SK-N-SH (cell line): ENCODE data around the gene PCNT. TPM values are rescaled to one million over a fixed set of nuclear protein-coding genes. Genes with fewer than 3 reads are reported as not detected.

Experiments
- CTCF ChIA-PET: fragments of 300-600, 350-600 bp; formaldehyde crosslinking; extraction: SDS; loops from one replicate; lab custom pipeline; 2021; lab: Yijun Ruan, JAX
- POLR2A ChIA-PET: fragments of 350-600 bp; sonication (Branson Sonifier 250); formaldehyde crosslinking; extraction: SDS; loops from one replicate; lab custom pipeline; 2020; ENCODE audit warnings: antibody characterized with exemption, inconsistent platforms; lab: Yijun Ruan, JAX
- DNase-seq: peaks from one replicate; pipeline ENCODE4 v3.0.0; 2012
- H2AFZ ChIP-seq: fragments of 200-600 bp; sonication (generic); 2 replicates; pipeline ENCODE4 v1.8.1; 2016; ENCODE audit warnings: antibody characterized with exemption, mild to moderate bottlenecking, low read depth
- H3F3A ChIP-seq: fragments of 200-600 bp; sonication (generic); replicated peaks from 2 replicates; pipeline ENCODE3; 2016; ENCODE audit warnings: antibody characterized with exemption, mild to moderate bottlenecking; ENCODE audit not compliant: insufficient read depth
- H3K27ac ChIP-seq, 2 experiments: fragments of 200-500 bp in 1 of 2; fragments of 200-600 bp in 1 of 2; sonication (Bioruptor generic) in 1 of 2; sonication (generic), shearing (Covaris generic) in 1 of 2; 2 replicates each; pipeline versions ENCODE4 v1.5.1 to v1.6.1; 2014 to 2016; ENCODE audit warnings: low read depth in 2 of 2, inconsistent platforms in 1 of 2, low read length in 1 of 2, mild to moderate bottlenecking in 1 of 2, mixed read lengths in 1 of 2
- H3K27me3 ChIP-seq: fragments of 200-600 bp; sonication (generic), shearing (Covaris generic); 2 replicates; pipeline ENCODE4 v1.6.1; 2016; ENCODE audit warnings: mixed run types; ENCODE audit not compliant: insufficient read depth
- H3K36me3 ChIP-seq, 2 experiments: fragments of 200-500 bp in 1 of 2; fragments of 200-600 bp in 1 of 2; sonication (Bioruptor generic) in 1 of 2; sonication (generic) in 1 of 2; replicated peaks in 1 of 2; 2 replicates each; pipeline versions ENCODE3 to v1.5.1; 2014 to 2016; ENCODE audit warnings: low read length in 1 of 2, mild to moderate bottlenecking in 1 of 2; ENCODE audit not compliant: insufficient read depth in 2 of 2, control insufficient read depth in 1 of 2
- H3K4me1 ChIP-seq, 2 experiments: fragments of 200-500 bp in 1 of 2; fragments of 200-600 bp in 1 of 2; sonication (Bioruptor generic) in 1 of 2; sonication (generic), shearing (Covaris generic) in 1 of 2; 2 replicates each; pipeline versions ENCODE4 v1.5.1 to v1.6.1; 2014 to 2016; ENCODE audit warnings: low read depth in 1 of 2, low read length in 1 of 2, mixed run types in 1 of 2; ENCODE audit not compliant: insufficient read depth in 2 of 2, control insufficient read depth in 1 of 2
- H3K4me2 ChIP-seq: fragments of 200-600 bp; sonication (generic), shearing (Covaris generic); 2 replicates; pipeline ENCODE4 v1.6.1; 2017; ENCODE audit warnings: mixed run types
- H3K4me3 ChIP-seq, 2 experiments: fragments of 200-500 bp in 1 of 2; fragments of 200-600 bp in 1 of 2; sonication (Bioruptor generic) in 1 of 2; sonication (generic), shearing (Covaris generic) in 1 of 2; 2 replicates each; pipeline versions ENCODE4 v1.5.1 to v1.8.1; 2014 to 2016; ENCODE audit warnings: low read depth in 2 of 2, inconsistent platforms in 1 of 2, low read length in 1 of 2, mild to moderate bottlenecking in 1 of 2, mixed read lengths in 1 of 2, moderate library complexity in 1 of 2
- H3K79me2 ChIP-seq: fragments of 200-600 bp; sonication (generic); 2 replicates; pipeline ENCODE4 v1.8.1; 2017; ENCODE audit warnings: mild to moderate bottlenecking; ENCODE audit not compliant: insufficient read depth
- H3K9ac ChIP-seq: fragments of 200-600 bp; sonication (generic); 2 replicates; pipeline ENCODE4 v1.6.1; 2017; ENCODE audit warnings: mixed run types
- H3K9me2 ChIP-seq: fragments of 200-600 bp; sonication (generic); 2 replicates; pipeline ENCODE4 v1.6.1; 2017; ENCODE audit warnings: mixed run types
- H3K9me3 ChIP-seq: fragments of 200-600 bp; sonication (generic); 2 replicates; pipeline ENCODE4 v1.6.1; 2017; ENCODE audit warnings: mixed run types, mild to moderate bottlenecking, moderate library complexity
- H4K20me1 ChIP-seq: fragments of 200-600 bp; sonication (generic); 2 replicates; pipeline ENCODE4 v1.6.1; 2017; ENCODE audit warnings: mild to moderate bottlenecking, mixed run types; ENCODE audit not compliant: insufficient read depth
- CHD2 ChIP-seq: fragments of 150-350 bp; IDR thresholded peaks from 2 replicates; pipeline ENCODE4 v1.6.1; 2018; ENCODE audit warnings: low read length; ENCODE audit not compliant: partially characterized antibody
- CTCF ChIP-seq: fragments of 200-600 bp; sonication (generic); IDR thresholded peaks from 2 replicates; pipeline ENCODE4 v1.6.1; 2017; ENCODE audit warnings: antibody characterized with exemption, mild to moderate bottlenecking, moderate library complexity
- EP300 ChIP-seq, 2 experiments: IDR thresholded peaks; 2 replicates each; pipeline versions ENCODE4 v1.4.0 to v1.6.1; 2012; ENCODE audit warnings: borderline replicate concordance in 1 of 2, low read depth in 1 of 2, low read length in 1 of 2
- FOSL2 ChIP-seq: IDR thresholded peaks from 2 replicates; pipeline ENCODE4 v1.4.0; 2012; ENCODE audit warnings: low read depth, mild to moderate bottlenecking, moderate library complexity, borderline replicate concordance
- FOXM1 ChIP-seq: IDR thresholded peaks from 2 replicates; pipeline ENCODE4 v1.4.0; 2012; ENCODE audit warnings: low read depth, mild to moderate bottlenecking
- GATA2 ChIP-seq: sonication (generic); formaldehyde crosslinking; IDR thresholded peaks from 2 replicates; pipeline ENCODE4 v1.5.0; 2020; ENCODE audit warnings: mild to moderate bottlenecking, missing genetic modification reagents
- IRF3 ChIP-seq: fragments of 150-350 bp; IDR thresholded peaks from 2 replicates; pipeline ENCODE4 v1.6.1; 2016; ENCODE audit warnings: mild to moderate bottlenecking, low read depth, low read length
- JUND ChIP-seq: IDR thresholded peaks from 2 replicates; pipeline ENCODE4 v1.4.0; 2012
- MAX ChIP-seq: IDR thresholded peaks from 2 replicates; pipeline ENCODE4 v1.4.0; 2012; ENCODE audit warnings: low read depth
- MEF2A ChIP-seq: IDR thresholded peaks from 2 replicates; pipeline ENCODE4 v1.4.0; 2012; ENCODE audit warnings: low read depth, borderline replicate concordance
- MXI1 ChIP-seq: IDR thresholded peaks from 2 replicates; pipeline ENCODE4 v1.6.1; 2012; ENCODE audit warnings: mild to moderate bottlenecking, low read depth, low read length, improper control_type of control experiment
- NRF1 ChIP-seq: IDR thresholded peaks from 2 replicates; pipeline ENCODE4 v1.6.1; 2012; ENCODE audit warnings: low read depth, mild to moderate bottlenecking, low read length
- RAD21 ChIP-seq: IDR thresholded peaks from 2 replicates; pipeline ENCODE4 v1.6.1; 2012; ENCODE audit warnings: mild to moderate bottlenecking, low read length
- RCOR1 ChIP-seq: fragments of 150-350 bp; IDR thresholded peaks from 2 replicates; pipeline ENCODE4 v1.6.1; 2017; ENCODE audit warnings: antibody characterized with exemption, low read length
- RFX5 ChIP-seq: IDR thresholded peaks from 2 replicates; pipeline ENCODE4 v1.6.1; 2012; ENCODE audit warnings: mild to moderate bottlenecking, improper control_type of control experiment, low read length
- RXRA ChIP-seq: IDR thresholded peaks from 2 replicates; pipeline ENCODE4 v1.4.0; 2012; ENCODE audit warnings: low read depth, mild to moderate bottlenecking, borderline replicate concordance
- TAF1 ChIP-seq: IDR thresholded peaks from 2 replicates; pipeline ENCODE4 v1.6.1; 2012; ENCODE audit warnings: low read depth, mild to moderate bottlenecking, low read length, moderate library complexity, borderline replicate concordance
- TEAD4 ChIP-seq: IDR thresholded peaks from 2 replicates; pipeline ENCODE4 v1.4.0; 2012; ENCODE audit warnings: mild to moderate bottlenecking, borderline replicate concordance; ENCODE audit not compliant: insufficient read depth
- USF1 ChIP-seq: IDR thresholded peaks from 2 replicates; pipeline ENCODE4 v1.4.0; 2012; ENCODE audit warnings: low read depth, borderline replicate concordance
- YY1 ChIP-seq: IDR thresholded peaks from 2 replicates; pipeline ENCODE4 v1.4.0; 2012; ENCODE audit warnings: low read depth, mild to moderate bottlenecking
- WGBS: methylation state at CpG from one replicate; pipeline ENCODE4 v1.1.6; 2017; ENCODE audit warnings: low lambda C conversion rate; 5-methylcytosine and 5-hydroxymethylcytosine counted together
- polyA plus RNA-seq, 3 experiments: library from polyadenylated mRNA; depleted of rRNA; stranded (reverse); fragments of >200 nt; gene quantifications; 2 replicates each; pipeline ENCODE4 v1.2.3, GENCODE V29; 2012

The PCNT gene
- polyA plus RNA-seq, 1 of the 3 experiments (the other 2 are of a cell fraction): 15.7 TPM

- TF ChIP-seq NRF1: no peak
Observed at GRCh38 chr21:46362946-46363345, 39.0 kb downstream of the PCNT start (continued).

GRCh38 chr21:46363698-46364097 is 39.7 kb downstream of the PCNT start:
- no peak overlapping the region for H3K4me2 ChIP-seq
- no peak for TF ChIP-seq TAF1
- no peak for TF ChIP-seq CHD2
- no peak for TF ChIP-seq TEAD4
- TF ChIP-seq MXI1: no peak
- TF ChIP-seq RFX5: no peak
- TF ChIP-seq JUND: no peak
- no peak overlapping the region for H2AFZ ChIP-seq
- no peak for DNase-seq
- no peak overlapping the region for H3K4me3 ChIP-seq
- H3K9ac ChIP-seq: no peak overlapping the region
- H3K9me2 ChIP-seq: no peaks in the 10 kb centered on the region
- H3F3A ChIP-seq: no peaks in the 10 kb centered on the region
- no peaks in the 10 kb centered on the region for H3K4me1 ChIP-seq
- ChIA-PET POLR2A (no interaction called here), CTCF (interaction anchor here (0.8 kb wide), 1 partner anchor 35 kb away, joined by 3 read pairs; no protein-coding TSS in a partner anchor)
- H3K27ac ChIP-seq: no peak overlapping the region
- H3K36me3 ChIP-seq: peaks cover 24 to 35% of the 10 kb centered on the region in 2 experiments
- H4K20me1 ChIP-seq: no peaks in the 10 kb centered on the region
- peaks cover 17% of the 10 kb centered on the region for H3K79me2 ChIP-seq
- H3K27me3 ChIP-seq: no peaks in the 10 kb centered on the region
- 89% methylated on average over 14 of the region's 16 CpGs for WGBS
- H3K9me3 ChIP-seq: no peaks in the 10 kb centered on the region

GRCh38 chr21:46366091-46366490 is 42.1 kb downstream of the PCNT start:
- DNase-seq: no peak
- no peaks in the 10 kb centered on the region for H3F3A ChIP-seq
- H3K9me2 ChIP-seq: no peaks in the 10 kb centered on the region
- H3K4me1 ChIP-seq: no peaks in the 10 kb centered on the region
- no peaks in the 10 kb centered on the region for H3K27me3 ChIP-seq
- no peak overlapping the region for H3K27ac ChIP-seq
- H3K36me3 ChIP-seq: peaks cover 12 to 35% of the 10 kb centered on the region in 2 experiments
- no peaks in the 10 kb centered on the region for H3K9me3 ChIP-seq
- TF ChIP-seq RXRA (no peak), CHD2 (no peak), MEF2A (no peak), JUND (no peak), RAD21 (no peak), MAX (no peak), EP300 (IDR thresholded peaks at IDR 0.05; ENCODE audit: borderline replicate concordance in 1 of 2, low read depth in 1 of 2, low read length in 1 of 2) (no peak), YY1 (no peak), RCOR1 (no peak), USF1 (no peak), CTCF (no peak), IRF3 (no peak), GATA2 (no peak), FOSL2 (no peak), FOXM1 (no peak), RFX5 (no peak), MXI1 (no peak)
- H3K79me2 ChIP-seq: peaks cover 25% of the 10 kb centered on the region
- peaks cover 5% of the 10 kb centered on the region; the same call in 1 of the 2 replicates for H4K20me1 ChIP-seq
- no peak overlapping the region for H2AFZ ChIP-seq
- 97% methylated on average over 10 of the region's 11 CpGs for WGBS
- no peak overlapping the region for H3K9ac ChIP-seq
- H3K4me3 ChIP-seq: no peak overlapping the region
- no peak overlapping the region for H3K4me2 ChIP-seq
- ChIA-PET POLR2A (no interaction called here), CTCF (no interaction called here)
